ENCODE results near the gene SLC35B2. TPM values are rescaled to one million over a fixed set of nuclear protein-coding genes. Genes with fewer than 3 reads are reported as not detected.

The SLC35B2 gene
- total RNA-seq, 1 experiment from 2014 or later, result 28.9 TPM

DNA sequence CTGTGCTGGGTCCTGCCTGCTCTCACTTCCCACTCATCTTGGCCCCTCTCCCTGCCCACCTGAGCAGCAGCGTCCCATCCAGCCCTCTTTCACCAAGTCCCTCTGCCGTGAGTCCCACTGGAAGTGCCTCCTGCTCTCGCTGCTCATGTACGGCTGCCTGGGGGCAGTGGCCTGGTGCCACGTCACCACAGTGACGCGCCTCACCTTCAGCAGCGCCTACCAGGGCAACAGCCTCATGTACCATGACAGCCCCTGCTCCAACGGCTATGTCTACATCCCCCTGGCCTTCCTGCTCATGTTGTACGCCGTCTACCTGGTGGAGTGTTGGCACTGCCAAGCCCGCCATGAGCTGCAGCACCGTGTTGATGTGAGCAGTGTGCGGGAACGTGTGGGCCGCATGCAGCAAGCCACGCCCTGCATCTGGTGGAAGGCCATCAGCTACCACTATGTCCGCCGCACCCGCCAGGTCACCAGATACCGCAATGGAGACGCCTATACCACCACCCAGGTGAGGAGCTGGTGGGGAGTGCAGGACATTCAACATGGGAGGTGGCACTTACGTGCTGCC is 15.8 kb upstream of the SLC35B2 start:
- Mint-ChIP-seq H3K27ac (no peak overlapping the region), H3K36me3 (no peaks in the 10 kb centered on the region), H3K4me3 (no peak overlapping the region), H3K27me3 (ENCODE audit: low read depth) (peaks cover 43% of the 10 kb centered on the region), H3K4me1 (peaks cover 32% of the 10 kb centered on the region), H3K9me3 (no peaks in the 10 kb centered on the region)
- POLR2A ChIA-PET, result no interaction called here
- DNase-seq (ENCODE audit: low spot score), result no peak
- ATAC-seq, result no peak
- CTCF ChIA-PET, result interaction anchor here (0.5 to 3.0 kb wide), 3 partner anchors 16 to 40 kb away, joined by 3 to 18 read pairs (median 4); partner anchors contain the start of gene AARS2
- TF ChIP-seq ESRRA (CRISPR knock-in tag; IDR thresholded peaks at IDR 0.05; ENCODE audit: borderline replicate concordance), result no peak
- TF ChIP-seq ZNF416 (CRISPR knock-in tag; IDR thresholded peaks at IDR 0.05), result no peak
- TF ChIP-seq NFYB (CRISPR knock-in tag; conservative IDR thresholded peaks at IDR 0.05; ENCODE audit: low read depth), result no peak
- TF ChIP-seq, protein P1, sequence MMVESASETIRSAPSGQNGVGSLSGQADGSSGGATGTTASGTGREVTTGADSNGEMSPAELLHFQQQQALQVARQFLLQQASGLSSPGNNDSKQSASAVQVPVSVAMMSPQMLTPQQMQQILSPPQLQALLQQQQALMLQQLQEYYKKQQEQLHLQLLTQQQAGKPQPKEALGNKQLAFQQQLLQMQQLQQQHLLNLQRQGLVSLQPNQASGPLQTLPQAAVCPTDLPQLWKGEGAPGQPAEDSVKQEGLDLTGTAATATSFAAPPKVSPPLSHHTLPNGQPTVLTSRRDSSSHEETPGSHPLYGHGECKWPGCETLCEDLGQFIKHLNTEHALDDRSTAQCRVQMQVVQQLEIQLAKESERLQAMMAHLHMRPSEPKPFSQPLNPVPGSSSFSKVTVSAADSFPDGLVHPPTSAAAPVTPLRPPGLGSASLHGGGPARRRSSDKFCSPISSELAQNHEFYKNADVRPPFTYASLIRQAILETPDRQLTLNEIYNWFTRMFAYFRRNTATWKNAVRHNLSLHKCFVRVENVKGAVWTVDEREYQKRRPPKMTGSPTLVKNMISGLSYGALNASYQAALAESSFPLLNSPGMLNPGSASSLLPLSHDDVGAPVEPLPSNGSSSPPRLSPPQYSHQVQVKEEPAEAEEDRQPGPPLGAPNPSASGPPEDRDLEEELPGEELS (CRISPR knock-in tag; IDR thresholded peaks at IDR 0.05), result no peak
- TF ChIP-seq, protein P2, sequence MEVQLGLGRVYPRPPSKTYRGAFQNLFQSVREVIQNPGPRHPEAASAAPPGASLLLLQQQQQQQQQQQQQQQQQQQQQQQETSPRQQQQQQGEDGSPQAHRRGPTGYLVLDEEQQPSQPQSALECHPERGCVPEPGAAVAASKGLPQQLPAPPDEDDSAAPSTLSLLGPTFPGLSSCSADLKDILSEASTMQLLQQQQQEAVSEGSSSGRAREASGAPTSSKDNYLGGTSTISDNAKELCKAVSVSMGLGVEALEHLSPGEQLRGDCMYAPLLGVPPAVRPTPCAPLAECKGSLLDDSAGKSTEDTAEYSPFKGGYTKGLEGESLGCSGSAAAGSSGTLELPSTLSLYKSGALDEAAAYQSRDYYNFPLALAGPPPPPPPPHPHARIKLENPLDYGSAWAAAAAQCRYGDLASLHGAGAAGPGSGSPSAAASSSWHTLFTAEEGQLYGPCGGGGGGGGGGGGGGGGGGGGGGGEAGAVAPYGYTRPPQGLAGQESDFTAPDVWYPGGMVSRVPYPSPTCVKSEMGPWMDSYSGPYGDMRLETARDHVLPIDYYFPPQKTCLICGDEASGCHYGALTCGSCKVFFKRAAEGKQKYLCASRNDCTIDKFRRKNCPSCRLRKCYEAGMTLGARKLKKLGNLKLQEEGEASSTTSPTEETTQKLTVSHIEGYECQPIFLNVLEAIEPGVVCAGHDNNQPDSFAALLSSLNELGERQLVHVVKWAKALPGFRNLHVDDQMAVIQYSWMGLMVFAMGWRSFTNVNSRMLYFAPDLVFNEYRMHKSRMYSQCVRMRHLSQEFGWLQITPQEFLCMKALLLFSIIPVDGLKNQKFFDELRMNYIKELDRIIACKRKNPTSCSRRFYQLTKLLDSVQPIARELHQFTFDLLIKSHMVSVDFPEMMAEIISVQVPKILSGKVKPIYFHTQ (CRISPR knock-in tag; IDR thresholded peaks at IDR 0.05), result no peak
- no peak for TF ChIP-seq ZNF232 (CRISPR knock-in tag; IDR thresholded peaks at IDR 0.05)
- TF ChIP-seq ATF1 (CRISPR knock-in tag; IDR thresholded peaks at IDR 0.05), result no peak

DNA sequence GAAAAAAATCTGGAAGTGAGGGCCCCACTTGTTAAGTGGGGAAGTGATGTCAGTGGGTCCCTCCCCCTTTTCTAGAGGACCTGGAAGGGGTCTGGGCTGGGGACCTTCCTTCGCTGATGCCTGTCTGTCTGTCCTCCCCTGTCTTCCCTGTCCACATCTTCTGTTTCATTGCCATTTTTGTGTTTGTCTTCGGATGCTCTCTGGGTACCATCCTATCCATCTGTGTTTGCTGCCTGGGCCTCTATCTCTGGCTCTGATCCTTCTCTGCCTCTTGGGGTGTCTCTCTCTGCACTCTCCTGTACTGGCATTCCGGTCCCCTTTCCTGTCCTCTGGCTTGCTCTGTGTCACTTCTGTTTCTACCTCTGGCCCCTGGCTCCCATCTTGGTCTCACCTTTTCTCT is 15.2 kb upstream of the SLC35B2 start:
- Mint-ChIP-seq H3K27me3 (ENCODE audit: low read depth) (peaks cover 41% of the 10 kb centered on the region), H3K27ac (no peak overlapping the region), H3K9me3 (no peaks in the 10 kb centered on the region), H3K36me3 (no peaks in the 10 kb centered on the region), H3K4me3 (no peak overlapping the region), H3K4me1 (peaks cover 34% of the 10 kb centered on the region)
- ChIA-PET CTCF (interaction anchor here (0.7 to 6.3 kb wide), 3 partner anchors 33 to 66 kb away, joined by 3 to 109 read pairs (median 4); partner anchors contain the start of gene AARS2), POLR2A (no interaction called here)
- ATAC-seq, result no peak
- no peak for DNase-seq (ENCODE audit: low spot score)
- TF ChIP-seq JAZF1 (CRISPR knock-in tag; IDR thresholded peaks at IDR 0.05) (no peak), SOX15 (CRISPR knock-in tag; IDR thresholded peaks at IDR 0.05) (no peak), RORB (CRISPR knock-in tag; IDR thresholded peaks at IDR 0.05) (no peak), FOXP1 (CRISPR knock-in tag; IDR thresholded peaks at IDR 0.05; ENCODE audit: borderline replicate concordance) (no peak), ZNF219 (CRISPR knock-in tag; IDR thresholded peaks at IDR 0.05; ENCODE audit: borderline replicate concordance) (no peak), ZNF423 (CRISPR knock-in tag; IDR thresholded peaks at IDR 0.05) (no peak), CREB1 (CRISPR knock-in tag; IDR thresholded peaks at IDR 0.05) (no peak), ZBTB21 (CRISPR knock-in tag; IDR thresholded peaks at IDR 0.05; ENCODE audit: borderline replicate concordance) (no peak), NR2C2 (CRISPR knock-in tag; IDR thresholded peaks at IDR 0.05) (no peak), ZNF232 (CRISPR knock-in tag; IDR thresholded peaks at IDR 0.05) (no peak)
- TF ChIP-seq, protein P3, sequence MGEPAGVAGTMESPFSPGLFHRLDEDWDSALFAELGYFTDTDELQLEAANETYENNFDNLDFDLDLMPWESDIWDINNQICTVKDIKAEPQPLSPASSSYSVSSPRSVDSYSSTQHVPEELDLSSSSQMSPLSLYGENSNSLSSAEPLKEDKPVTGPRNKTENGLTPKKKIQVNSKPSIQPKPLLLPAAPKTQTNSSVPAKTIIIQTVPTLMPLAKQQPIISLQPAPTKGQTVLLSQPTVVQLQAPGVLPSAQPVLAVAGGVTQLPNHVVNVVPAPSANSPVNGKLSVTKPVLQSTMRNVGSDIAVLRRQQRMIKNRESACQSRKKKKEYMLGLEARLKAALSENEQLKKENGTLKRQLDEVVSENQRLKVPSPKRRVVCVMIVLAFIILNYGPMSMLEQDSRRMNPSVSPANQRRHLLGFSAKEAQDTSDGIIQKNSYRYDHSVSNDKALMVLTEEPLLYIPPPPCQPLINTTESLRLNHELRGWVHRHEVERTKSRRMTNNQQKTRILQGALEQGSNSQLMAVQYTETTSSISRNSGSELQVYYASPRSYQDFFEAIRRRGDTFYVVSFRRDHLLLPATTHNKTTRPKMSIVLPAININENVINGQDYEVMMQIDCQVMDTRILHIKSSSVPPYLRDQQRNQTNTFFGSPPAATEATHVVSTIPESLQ (CRISPR knock-in tag; IDR thresholded peaks at IDR 0.05), result no peak
- TF ChIP-seq, protein P4, sequence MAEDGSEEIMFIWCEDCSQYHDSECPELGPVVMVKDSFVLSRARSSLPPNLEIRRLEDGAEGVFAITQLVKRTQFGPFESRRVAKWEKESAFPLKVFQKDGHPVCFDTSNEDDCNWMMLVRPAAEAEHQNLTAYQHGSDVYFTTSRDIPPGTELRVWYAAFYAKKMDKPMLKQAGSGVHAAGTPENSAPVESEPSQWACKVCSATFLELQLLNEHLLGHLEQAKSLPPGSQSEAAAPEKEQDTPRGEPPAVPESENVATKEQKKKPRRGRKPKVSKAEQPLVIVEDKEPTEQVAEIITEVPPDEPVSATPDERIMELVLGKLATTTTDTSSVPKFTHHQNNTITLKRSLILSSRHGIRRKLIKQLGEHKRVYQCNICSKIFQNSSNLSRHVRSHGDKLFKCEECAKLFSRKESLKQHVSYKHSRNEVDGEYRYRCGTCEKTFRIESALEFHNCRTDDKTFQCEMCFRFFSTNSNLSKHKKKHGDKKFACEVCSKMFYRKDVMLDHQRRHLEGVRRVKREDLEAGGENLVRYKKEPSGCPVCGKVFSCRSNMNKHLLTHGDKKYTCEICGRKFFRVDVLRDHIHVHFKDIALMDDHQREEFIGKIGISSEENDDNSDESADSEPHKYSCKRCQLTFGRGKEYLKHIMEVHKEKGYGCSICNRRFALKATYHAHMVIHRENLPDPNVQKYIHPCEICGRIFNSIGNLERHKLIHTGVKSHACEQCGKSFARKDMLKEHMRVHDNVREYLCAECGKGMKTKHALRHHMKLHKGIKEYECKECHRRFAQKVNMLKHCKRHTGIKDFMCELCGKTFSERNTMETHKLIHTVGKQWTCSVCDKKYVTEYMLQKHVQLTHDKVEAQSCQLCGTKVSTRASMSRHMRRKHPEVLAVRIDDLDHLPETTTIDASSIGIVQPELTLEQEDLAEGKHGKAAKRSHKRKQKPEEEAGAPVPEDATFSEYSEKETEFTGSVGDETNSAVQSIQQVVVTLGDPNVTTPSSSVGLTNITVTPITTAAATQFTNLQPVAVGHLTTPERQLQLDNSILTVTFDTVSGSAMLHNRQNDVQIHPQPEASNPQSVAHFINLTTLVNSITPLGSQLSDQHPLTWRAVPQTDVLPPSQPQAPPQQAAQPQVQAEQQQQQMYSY (CRISPR knock-in tag; IDR thresholded peaks at IDR 0.05), result no peak
- TF ChIP-seq, protein P2 (CRISPR knock-in tag; IDR thresholded peaks at IDR 0.05), result no peak
- TF ChIP-seq, protein P5, sequence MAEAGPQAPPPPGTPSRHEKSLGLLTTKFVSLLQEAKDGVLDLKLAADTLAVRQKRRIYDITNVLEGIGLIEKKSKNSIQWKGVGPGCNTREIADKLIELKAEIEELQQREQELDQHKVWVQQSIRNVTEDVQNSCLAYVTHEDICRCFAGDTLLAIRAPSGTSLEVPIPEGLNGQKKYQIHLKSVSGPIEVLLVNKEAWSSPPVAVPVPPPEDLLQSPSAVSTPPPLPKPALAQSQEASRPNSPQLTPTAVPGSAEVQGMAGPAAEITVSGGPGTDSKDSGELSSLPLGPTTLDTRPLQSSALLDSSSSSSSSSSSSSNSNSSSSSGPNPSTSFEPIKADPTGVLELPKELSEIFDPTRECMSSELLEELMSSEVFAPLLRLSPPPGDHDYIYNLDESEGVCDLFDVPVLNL (CRISPR knock-in tag; IDR thresholded peaks at IDR 0.05; ENCODE audit: borderline replicate concordance, low read depth), result no peak
